Liver (tissue), 2 donors: ENCODE measurements around the gene PLEKHA7.

Source experiments
- ATF3 ChIP-seq: IDR thresholded peaks from 2 replicates; pipeline ENCODE4 v1.6.1; 2016; ENCODE audit warnings: antibody characterized with exemption
- JUND ChIP-seq, 2 donors: IDR thresholded peaks; 2 replicates each; pipeline ENCODE4 v1.6.1; 2016; ENCODE audit warnings: antibody characterized with exemption in 2 of 2
- SP1 ChIP-seq: IDR thresholded peaks from 2 replicates; pipeline ENCODE4 v1.6.1; 2018; ENCODE audit warnings: antibody characterized with exemption, mild to moderate bottlenecking
- donor health status: healthy.

GRCh38 chr11:17015627-17016126 is 1.5 kb upstream of the PLEKHA7 start:
- TF ChIP-seq ATF3, result no peak
- TF ChIP-seq SP1, result no peak
- TF ChIP-seq JUND (IDR thresholded peaks at IDR 0.05), result no peak
